Measurements from ENCODE around the gene RHOBTB3.
"Not testable (repeated sequence)": the region's sequence is repeated elsewhere in the genome, so short reads cannot be mapped to it uniquely, and the experiment has no call there.

The RHOBTB3 gene

GRCh38 chr5:95730730-95731570 is at the start of gene RHOBTB3:
Gene RHOBTB3 (plus strand): TSS chr5:95731336. CDS start chr5:95731683, 347 bp downstream.
- DNase-seq (ENCODE audit: low spot score), result peak; percentile 86

- no peak for DNase-seq (ENCODE audit: low spot score)
Observed at GRCh38 chr5:95682891-95683290, 48.2 kb upstream of the RHOBTB3 start, which contains the start of gene SPATA9. Gene SPATA9 (minus strand): TSS chr5:95682991. CDS start chr5:95682854, 137 bp downstream.

GRCh38 chr5:95684361-95684760 is 46.8 kb upstream of the RHOBTB3 start:
- DNase-seq (ENCODE audit: low spot score), result no peak

- DNase-seq (ENCODE audit: low spot score), result no peak
Observed at GRCh38 chr5:95686651-95687050, 44.5 kb upstream of the RHOBTB3 start.

- DNase-seq (ENCODE audit: low spot score), result no peak
Observed at GRCh38 chr5:95689680-95690079, 41.5 kb upstream of the RHOBTB3 start.

- no peak for DNase-seq (ENCODE audit: low spot score)
Observed at GRCh38 chr5:95690333-95690732, 40.8 kb upstream of the RHOBTB3 start.

GRCh38 chr5:95697781-95698681 is 33.1 kb upstream of the RHOBTB3 start:
- DNase-seq (ENCODE audit: low spot score), result no peak

GRCh38 chr5:95699337-95699736 is 31.8 kb upstream of the RHOBTB3 start:
- no peak for DNase-seq (ENCODE audit: low spot score)

- no peak for DNase-seq (ENCODE audit: low spot score)
Observed at GRCh38 chr5:95701074-95701473, 30.1 kb upstream of the RHOBTB3 start.

- no peak for DNase-seq (ENCODE audit: low spot score)
Observed at GRCh38 chr5:95704150-95704549, 27.0 kb upstream of the RHOBTB3 start.

- DNase-seq (ENCODE audit: low spot score), result not testable (repeated sequence)
Observed at GRCh38 chr5:95706196-95706595, 24.9 kb upstream of the RHOBTB3 start.

GRCh38 chr5:95707055-95707454 is 24.1 kb upstream of the RHOBTB3 start:
- no peak for DNase-seq (ENCODE audit: low spot score)

- not testable (repeated sequence) for DNase-seq (ENCODE audit: low spot score)
Observed at GRCh38 chr5:95707534-95708188, 23.5 kb upstream of the RHOBTB3 start.

- no peak for DNase-seq (ENCODE audit: low spot score)
Observed at GRCh38 chr5:95708876-95709275, 22.3 kb upstream of the RHOBTB3 start.

GRCh38 chr5:95709967-95710650 is 21.0 kb upstream of the RHOBTB3 start:
- no peak for DNase-seq (ENCODE audit: low spot score)

- DNase-seq (ENCODE audit: low spot score), result not testable (repeated sequence)
Observed at GRCh38 chr5:95710651-95711500, 20.3 kb upstream of the RHOBTB3 start.

GRCh38 chr5:95711501-95712346 is 19.4 kb upstream of the RHOBTB3 start:
- no peak for DNase-seq (ENCODE audit: low spot score)

GRCh38 chr5:95712347-95712958 is 18.7 kb upstream of the RHOBTB3 start:
- DNase-seq (ENCODE audit: low spot score), result peak; percentile 54

GRCh38 chr5:95713246-95713645 is 17.9 kb upstream of the RHOBTB3 start:
- not testable (repeated sequence) for DNase-seq (ENCODE audit: low spot score)
